ENCODE results near the gene DUOX1.

The DUOX1 gene

DNA sequence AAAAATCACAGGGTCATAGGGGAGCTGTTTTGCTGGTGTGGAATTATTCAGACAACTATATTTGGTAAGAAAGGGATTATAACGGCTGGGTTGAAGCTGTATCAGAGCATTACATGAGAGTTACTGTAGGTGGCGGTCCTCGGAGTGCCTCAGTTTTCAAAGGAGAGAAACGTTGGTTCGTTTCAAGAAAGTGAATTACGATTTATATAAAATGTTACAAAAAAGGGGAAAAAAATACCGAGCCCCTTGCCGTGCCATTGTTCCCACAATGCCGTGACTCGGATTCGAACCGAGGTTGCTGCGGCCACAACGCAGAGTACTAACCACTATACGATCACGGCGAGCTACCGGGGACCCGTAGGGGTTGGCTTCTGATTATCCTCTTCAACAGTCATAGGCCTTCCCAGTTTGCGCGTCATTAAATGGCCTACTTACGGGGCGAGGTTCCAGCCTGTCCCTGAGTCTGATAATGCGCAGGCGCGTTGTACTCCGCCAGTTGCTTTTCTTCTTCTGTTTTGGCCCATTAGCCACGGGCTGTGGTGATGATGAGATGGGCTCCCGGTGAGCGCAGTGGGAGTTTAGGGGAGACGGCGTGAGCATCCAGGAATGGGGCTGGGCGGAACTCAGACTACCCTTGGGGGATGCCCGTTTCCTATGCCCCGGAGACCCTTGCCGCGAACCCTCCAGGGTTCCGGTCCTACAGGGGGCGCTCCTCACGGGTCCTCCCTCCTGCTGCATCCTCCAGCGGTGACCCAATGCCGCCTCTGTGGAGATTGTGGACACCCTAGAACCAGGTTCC is 68.7 kb downstream of the DUOX1 start:
- peak; percentile 94 to 95 for DNase-seq

DNA sequence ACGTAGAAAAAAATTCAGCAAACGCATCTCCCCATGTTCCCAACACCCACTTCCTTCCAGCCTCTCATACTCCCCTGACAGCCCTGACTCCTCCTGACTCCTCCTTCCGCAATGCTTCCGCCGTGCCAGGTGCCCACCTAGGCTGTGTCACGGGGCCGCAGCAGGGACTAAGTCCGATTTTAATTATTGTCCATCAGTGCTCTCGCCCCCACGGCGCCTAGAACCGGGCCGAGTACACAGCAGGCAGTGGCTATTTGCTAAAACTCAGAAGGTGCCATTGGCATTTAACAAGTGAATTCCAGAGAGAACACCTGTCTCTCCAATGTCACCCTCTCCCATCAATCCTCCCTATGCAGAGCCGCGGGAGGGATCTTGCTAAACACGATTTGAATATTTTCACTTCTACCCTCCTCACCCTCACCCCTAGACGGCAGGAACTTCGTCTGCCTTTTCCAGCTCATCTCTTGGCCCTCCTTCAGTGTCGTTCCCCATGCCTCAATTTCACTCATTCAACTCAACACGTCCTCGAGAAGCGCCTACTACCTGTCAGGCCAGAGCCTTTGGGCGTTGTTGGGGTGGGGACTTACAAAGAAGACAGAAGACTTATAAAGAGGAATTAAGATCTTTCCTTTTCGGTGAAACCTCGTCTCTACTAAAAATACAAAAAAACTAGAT is 69.5 kb downstream of the DUOX1 start:
- DNase-seq = peak in 1 of 2 experiments; percentile 42

GRCh38 chr15:45200001-45200798 is 70.4 kb downstream of the DUOX1 start:
- DNase-seq = peak; percentile 91 to 95

DNA sequence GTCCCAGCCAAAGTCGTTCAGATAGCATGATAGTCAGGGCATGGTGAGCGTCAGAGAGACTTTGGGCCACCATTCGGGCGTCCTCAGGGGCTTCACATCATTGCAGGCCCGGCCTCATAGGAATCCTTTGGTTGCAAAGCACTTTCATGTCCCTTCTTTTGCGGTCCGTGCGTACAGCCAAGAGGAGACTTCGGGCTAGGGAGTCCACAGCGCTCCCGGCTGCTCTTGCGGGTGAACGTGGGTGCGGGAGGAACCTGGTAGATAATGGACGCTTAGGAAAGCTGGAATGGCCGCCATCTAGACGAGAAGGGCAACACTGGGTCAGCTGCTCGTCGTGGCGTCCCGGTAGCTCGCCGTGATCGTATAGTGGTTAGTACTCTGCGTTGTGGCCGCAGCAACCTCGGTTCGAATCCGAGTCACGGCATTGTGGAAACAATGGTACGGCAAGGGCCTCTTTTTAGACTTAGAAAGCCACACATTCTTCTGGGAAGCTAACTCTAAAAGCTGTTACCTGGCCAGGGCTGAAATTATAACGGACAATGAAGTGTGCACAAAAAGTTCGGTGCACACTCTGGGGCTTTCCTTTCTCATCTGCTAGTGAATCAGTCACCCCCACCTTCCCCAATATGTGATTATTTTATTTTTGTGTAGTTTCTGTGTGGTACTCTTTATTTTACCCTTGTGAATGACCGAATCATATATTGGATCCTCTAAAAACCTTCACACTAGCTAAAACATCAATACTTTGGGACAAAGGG is 71.2 kb downstream of the DUOX1 start:
- peak; percentile 78 to 88 for DNase-seq

GRCh38 chr15:45201557-45201859 is 71.7 kb downstream of the DUOX1 start:
- no peak for DNase-seq

DNA sequence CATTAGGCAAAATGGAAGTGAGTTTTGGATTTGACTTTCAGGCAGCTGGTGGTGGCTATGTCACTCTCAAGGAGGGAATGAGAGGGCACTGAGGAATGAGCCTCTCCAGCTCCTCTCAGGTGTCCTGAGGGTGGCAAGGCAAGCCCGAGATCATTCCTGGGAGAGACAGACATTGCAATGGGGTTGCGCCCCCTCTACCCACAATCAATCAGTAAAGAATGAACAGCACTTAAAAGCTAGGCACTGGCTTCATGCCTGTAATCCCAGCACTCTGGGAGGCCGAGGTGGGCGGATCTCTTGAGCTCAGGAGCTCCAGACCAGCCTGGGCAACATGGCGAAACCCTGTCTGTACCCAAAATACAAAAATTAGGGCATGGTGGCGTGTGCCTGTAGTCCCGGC is 72.1 kb downstream of the DUOX1 start:
- DNase-seq = no peak

DNA sequence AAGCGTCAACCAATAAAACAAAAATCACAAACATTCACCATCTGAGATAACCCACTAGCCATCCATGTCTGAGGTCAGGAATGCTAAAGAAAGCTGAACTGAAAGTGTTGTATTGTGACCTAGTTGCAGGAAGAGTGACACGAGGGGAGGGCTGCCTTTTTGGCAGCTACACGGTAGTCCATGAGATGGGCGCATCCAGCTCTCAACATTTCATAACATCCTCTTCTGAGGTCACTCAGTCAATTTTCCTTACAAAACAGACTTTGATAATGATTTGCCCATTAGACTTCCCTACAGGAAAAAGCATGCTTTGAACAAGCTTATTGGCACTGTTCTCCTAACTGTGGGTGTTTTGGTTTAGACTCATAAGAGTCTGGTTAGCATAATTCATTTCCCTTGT is 73.4 kb downstream of the DUOX1 start:
- DNase-seq = no peak

GRCh38 chr15:45205192-45205591 is 75.4 kb downstream of the DUOX1 start:
- DNase-seq = peak; percentile 79 to 80

- no peak for DNase-seq
These were observed 82.7 kb downstream of the DUOX1 start for GRCh38 chr15:45212493-45212892.
